H1 (cell line): Measurements from ENCODE around the gene TELO2. TPM values are rescaled to one million over a fixed set of nuclear protein-coding genes. Genes with fewer than 3 reads are reported as not detected.

ENCODE experiments used
- CTCF ChIA-PET: fragments of 300-600 bp; sonication (Branson Sonifier 250); formaldehyde crosslinking; loops from one replicate; lab custom pipeline; 2021; ENCODE audit not compliant: partially characterized antibody; lab: Charles Lee
- POLR2A ChIA-PET: fragments of 300-600 bp; sonication (Branson Sonifier 250); formaldehyde crosslinking; loops from one replicate; lab custom pipeline; 2021; ENCODE audit warnings: inconsistent platforms; ENCODE audit not compliant: partially characterized antibody; lab: Charles Lee
- DNase-seq, 2 experiments: peaks; one replicate each; pipeline versions ENCODE4 v3.0.0 to v3.0.0-alpha.2; 2010 to 2022; ENCODE audit warnings: low spot score in 2 of 2, low read depth in 1 of 2, mixed read lengths in 1 of 2
- FAIRE-seq: peaks from 2 replicates; lab custom pipeline; 2011; peaks lifted over from hg19 to GRCh38; lab: Jason Lieb, UNC
- H2AFZ ChIP-seq: 2 replicates; pipeline ENCODE4 v1.8.1; 2012; ENCODE audit warnings: low read length, inconsistent platforms
- H2AK5ac ChIP-seq: 2 replicates; pipeline ENCODE4 v1.6.1; 2013; ENCODE audit warnings: low read depth, low read length
- H2BK120ac ChIP-seq: replicated peaks from 2 replicates; pipeline ENCODE3; 2013; ENCODE audit warnings: low read depth, low read length, inconsistent platforms
- H2BK12ac ChIP-seq: 2 replicates; pipeline ENCODE4 v1.6.1; 2013; ENCODE audit warnings: low read depth, low read length
- H2BK15ac ChIP-seq: 2 replicates; pipeline ENCODE4 v1.6.1; 2013; ENCODE audit warnings: low read length
- H2BK20ac ChIP-seq: 2 replicates; pipeline ENCODE4 v1.6.1; 2013; ENCODE audit warnings: low read length
- H2BK5ac ChIP-seq: 2 replicates; pipeline ENCODE4 v1.6.1; 2013; ENCODE audit warnings: low read depth, low read length
- H3K14ac ChIP-seq: 2 replicates; pipeline ENCODE4 v1.6.1; 2013; ENCODE audit warnings: inconsistent platforms; ENCODE audit not compliant: insufficient read length
- H3K18ac ChIP-seq: 2 replicates; pipeline ENCODE4 v1.6.1; 2013; ENCODE audit warnings: low read length; ENCODE audit errors: extremely low read depth
- H3K23ac ChIP-seq: 2 replicates; pipeline ENCODE4 v1.6.1; 2013; ENCODE audit warnings: inconsistent platforms; ENCODE audit not compliant: insufficient read length
- H3K23me2 ChIP-seq: 2 replicates; pipeline ENCODE4 v1.6.1; 2013; ENCODE audit warnings: low read depth, low read length
- H3K27ac ChIP-seq: 2 replicates; pipeline ENCODE4 v1.6.1; 2011; ENCODE audit warnings: low read depth, low read length, inconsistent platforms
- H3K27me3 ChIP-seq, 4 experiments: replicated peaks in 1 of 4; 1 replicate in 1 of 4; 2 replicates in 3 of 4; pipeline versions ENCODE4 v1.6.1 to v1.8.1; 2011 to 2013; ENCODE audit warnings: low read length in 3 of 4, mild to moderate bottlenecking in 3 of 4, inconsistent platforms in 2 of 4, mixed read lengths in 2 of 4, moderate library complexity in 1 of 4; ENCODE audit not compliant: control insufficient read depth in 3 of 4, insufficient read depth in 3 of 4; ENCODE audit errors: extremely low read depth in 1 of 4
- H3K36me3 ChIP-seq, 4 experiments: 2 replicates each; pipeline versions ENCODE4 v1.6.1 to v1.8.1; 2011 to 2013; ENCODE audit warnings: mild to moderate bottlenecking in 4 of 4, low read length in 3 of 4, moderate library complexity in 2 of 4, control low read depth in 1 of 4, inconsistent platforms in 1 of 4; ENCODE audit not compliant: insufficient read depth in 4 of 4, control insufficient read depth in 2 of 4
- H3K4ac ChIP-seq: replicated peaks from 2 replicates; pipeline ENCODE3; 2013; ENCODE audit warnings: low read length, low read depth, mixed read lengths, inconsistent platforms; ENCODE audit not compliant: insufficient read length
- H3K4me1 ChIP-seq, 4 experiments: replicated peaks in 1 of 4; 1 replicate in 1 of 4; 2 replicates in 3 of 4; pipeline versions ENCODE4 v1.6.1 to v1.8.1; 2011 to 2013; ENCODE audit warnings: low read length in 3 of 4, inconsistent platforms in 2 of 4, mixed read lengths in 1 of 4; ENCODE audit not compliant: insufficient read depth in 4 of 4, control insufficient read depth in 3 of 4
- H3K4me2 ChIP-seq, 2 experiments: 2 replicates each; pipeline versions ENCODE4 v1.6.1 to v1.8.1; 2011 to 2013; ENCODE audit warnings: low read depth in 2 of 2, low read length in 2 of 2, control low read depth in 1 of 2, inconsistent platforms in 1 of 2, mild to moderate bottlenecking in 1 of 2; ENCODE audit not compliant: insufficient read depth in 1 of 2
- H3K4me3 ChIP-seq, 4 experiments: fragments of 200-600, 300-600 bp in 1 of 4; sonication (generic), shearing (Covaris generic), sonication (Bioruptor Twin) in 1 of 4; 2 replicates each; pipeline versions ENCODE4 v1.5.1 to v1.8.1; 2011 to 2016; ENCODE audit warnings: low read length in 4 of 4, low read depth in 3 of 4, control low read depth in 2 of 4, inconsistent platforms in 2 of 4, mild to moderate bottlenecking in 2 of 4, mixed read lengths in 1 of 4, moderate library complexity in 1 of 4; ENCODE audit not compliant: insufficient read depth in 2 of 4; ENCODE audit errors: extremely low read depth in 1 of 4
- H3K56ac ChIP-seq: replicated peaks from 2 replicates; pipeline ENCODE3; 2013; ENCODE audit warnings: low read depth, mild to moderate bottlenecking, mixed read lengths, low read length, inconsistent platforms; ENCODE audit not compliant: insufficient read length
- H3K79me1 ChIP-seq: 2 replicates; pipeline ENCODE4 v1.6.1; 2013; ENCODE audit warnings: low read depth, low read length, control low read depth
- H3K79me2 ChIP-seq, 2 experiments: 2 replicates each; pipeline versions ENCODE4 v1.6.1 to v1.8.1; 2012 to 2013; ENCODE audit warnings: low read length in 2 of 2, mild to moderate bottlenecking in 2 of 2, inconsistent platforms in 1 of 2; ENCODE audit not compliant: insufficient read depth in 2 of 2, control insufficient read depth in 1 of 2
- H3K9ac ChIP-seq, 4 experiments: replicated peaks in 1 of 4; 1 replicate in 1 of 4; 2 replicates in 3 of 4; pipeline versions ENCODE4 v1.6.1 to v1.8.1; 2011 to 2013; ENCODE audit warnings: low read depth in 3 of 4, low read length in 3 of 4, control low read depth in 2 of 4, mild to moderate bottlenecking in 2 of 4, moderate library complexity in 2 of 4, inconsistent platforms in 1 of 4; ENCODE audit errors: extremely low read depth in 1 of 4
- H3K9me3 ChIP-seq, 2 experiments: 2 replicates each; pipeline versions ENCODE4 v1.6.1 to v1.8.1; 2012 to 2013; ENCODE audit warnings: mild to moderate bottlenecking in 2 of 2, moderate library complexity in 2 of 2, control low read depth in 1 of 2, inconsistent platforms in 1 of 2, low read depth in 1 of 2, low read length in 1 of 2, mixed read lengths in 1 of 2; ENCODE audit not compliant: insufficient read depth in 2 of 2
- H4K20me1 ChIP-seq, 2 experiments: replicated peaks in 1 of 2; 2 replicates each; pipeline versions ENCODE3 to v1.8.1; 2011 to 2013; ENCODE audit warnings: inconsistent platforms in 2 of 2, low read length in 2 of 2, mild to moderate bottlenecking in 1 of 2; ENCODE audit not compliant: insufficient read depth in 2 of 2, control insufficient read depth in 1 of 2
- H4K5ac ChIP-seq: 2 replicates; pipeline ENCODE4 v1.6.1; 2013; ENCODE audit warnings: low read length, low read depth, mixed read lengths, inconsistent platforms; ENCODE audit not compliant: insufficient read length
- H4K8ac ChIP-seq: 2 replicates; pipeline ENCODE4 v1.8.0; 2013; ENCODE audit warnings: mild to moderate bottlenecking, moderate library complexity, low read length, inconsistent platforms; ENCODE audit not compliant: insufficient read depth; ENCODE audit errors: extremely low read depth
- H4K91ac ChIP-seq: replicated peaks from 2 replicates; pipeline ENCODE3; 2013; ENCODE audit warnings: low read length, mixed read lengths, inconsistent platforms; ENCODE audit not compliant: insufficient read length
- GTF2F1 ChIP-seq: IDR thresholded peaks from 2 replicates; pipeline ENCODE4 v1.6.1; 2012; ENCODE audit warnings: low read depth, low read length, improper control_type of control experiment, borderline replicate concordance
- HDAC2 ChIP-seq, 2 experiments: fragments of 300-600 bp in 1 of 2; sonication (generic) in 1 of 2; IDR thresholded peaks; 2 replicates each; pipeline ENCODE4 v1.6.1; 2011 to 2012; ENCODE audit warnings: low read depth in 2 of 2, low read length in 2 of 2, mild to moderate bottlenecking in 2 of 2, moderate library complexity in 2 of 2, borderline replicate concordance in 1 of 2, inconsistent platforms in 1 of 2
- HDAC6 ChIP-seq: IDR thresholded peaks from one replicate; pipeline ENCODE4 v1.7.1; 2012; ENCODE audit warnings: low read depth, mild to moderate bottlenecking, inconsistent platforms, low read length, moderate library complexity
- KDM1A ChIP-seq: fragments of 200-600, 300-600 bp; sonication (generic); IDR thresholded peaks from 2 replicates; pipeline ENCODE4 v1.7.1; 2016; ENCODE audit warnings: mild to moderate bottlenecking, low read length, borderline replicate concordance
- NRF1 ChIP-seq: IDR thresholded peaks from 2 replicates; pipeline ENCODE4 v1.6.1; 2011; ENCODE audit warnings: mild to moderate bottlenecking, low read depth, low read length, improper control_type of control experiment
- PHF8 ChIP-seq: fragments of 200-600 bp; sonication (generic); conservative IDR thresholded peaks from 2 replicates; pipeline ENCODE4 v1.7.1; 2012; ENCODE audit warnings: low read depth, mild to moderate bottlenecking, inconsistent platforms, low read length, moderate library complexity
- POLR2A ChIP-seq, 2 experiments: IDR thresholded peaks; 1 replicate in 1 of 2; 2 replicates in 1 of 2; pipeline ENCODE4 v1.6.1; 2011; ENCODE audit warnings: low read depth in 2 of 2, low read length in 2 of 2, mild to moderate bottlenecking in 2 of 2; ENCODE audit errors: control extremely low read depth in 1 of 2
- POU5F1 ChIP-seq: IDR thresholded peaks from 2 replicates; pipeline ENCODE4 v1.6.1; 2011; ENCODE audit warnings: low read depth, mild to moderate bottlenecking, low read length, moderate library complexity
- RBBP5 ChIP-seq: IDR thresholded peaks from 2 replicates; pipeline ENCODE4 v1.7.1; 2012; ENCODE audit warnings: low read depth, mild to moderate bottlenecking, inconsistent platforms, low read length, moderate library complexity, borderline replicate concordance
- RFX5 ChIP-seq: IDR thresholded peaks from 2 replicates; pipeline ENCODE4 v1.6.1; 2011; ENCODE audit warnings: low read depth, low read length, improper control_type of control experiment, borderline replicate concordance
- SIN3A ChIP-seq, 2 experiments: IDR thresholded peaks in 1 of 2; conservative IDR thresholded peaks in 1 of 2; 2 replicates each; pipeline ENCODE4 v1.6.1; 2011 to 2012; ENCODE audit warnings: low read length in 2 of 2, improper control_type of control experiment in 1 of 2, low read depth in 1 of 2, mild to moderate bottlenecking in 1 of 2
- SIRT6 ChIP-seq: IDR thresholded peaks from one replicate; pipeline ENCODE4 v1.7.1; 2012; ENCODE audit warnings: low read length, inconsistent platforms
- SP2 ChIP-seq: IDR thresholded peaks from 2 replicates; pipeline ENCODE4 v1.6.1; 2012; ENCODE audit warnings: mild to moderate bottlenecking, low read length, inconsistent platforms
- TAF1 ChIP-seq: IDR thresholded peaks from 2 replicates; pipeline ENCODE4 v1.6.1; 2011; ENCODE audit warnings: mild to moderate bottlenecking, low read depth, low read length
- WGBS, 2 experiments: shearing (Covaris generic) in 1 of 2; methylation state at CpG; one replicate each; pipeline versions ENCODE4 v1.1.6 to v1.1.7; 2013 to 2015; ENCODE audit warnings: low lambda C conversion rate in 2 of 2, mixed read lengths in 2 of 2, inconsistent platforms in 1 of 2, low coverage in 1 of 2, missing lambda C conversion rate in 1 of 2; ENCODE audit not compliant: insufficient replicate concordance in 2 of 2, insufficient coverage in 1 of 2, insufficient read length in 1 of 2; ENCODE audit errors: extremely low coverage in 1 of 2, missing lambda C conversion rate in 1 of 2; 5-methylcytosine and 5-hydroxymethylcytosine counted together
- polyA plus RNA-seq, 7 experiments: library from polyadenylated mRNA; depleted of rRNA in 3 of 7; stranded (reverse) in 5 of 7; unstranded in 2 of 7; fragments of >200 nt in 5 of 7; fragments of 200-250 nt in 2 of 7; gene quantifications; 1 replicate in 5 of 7; 2 replicates in 1 of 7; 4 replicates in 1 of 7; pipeline versions ENCODE4 v1.2.1 to v1.2.3, GENCODE V29; 2011 to 2013; ENCODE audit warnings: missing spikeins in 2 of 7, mixed read lengths in 2 of 7
- total RNA-seq: library from RNA; stranded (reverse); fragmentation: NEBNext Ultra II Directional; extraction: Animal tissue kit (Norgen Biotek cat#: 25700); gene quantifications from 2 replicates; pipeline ENCODE4 v1.2.1, GENCODE V29; 2021

The TELO2 gene
- total and polyA plus RNA-seq, 2 of the 8 experiments (the other 6 are each of a cell fraction or from before 2014, with no cell fraction given), result 39.3 to 64.8 TPM

DNA sequence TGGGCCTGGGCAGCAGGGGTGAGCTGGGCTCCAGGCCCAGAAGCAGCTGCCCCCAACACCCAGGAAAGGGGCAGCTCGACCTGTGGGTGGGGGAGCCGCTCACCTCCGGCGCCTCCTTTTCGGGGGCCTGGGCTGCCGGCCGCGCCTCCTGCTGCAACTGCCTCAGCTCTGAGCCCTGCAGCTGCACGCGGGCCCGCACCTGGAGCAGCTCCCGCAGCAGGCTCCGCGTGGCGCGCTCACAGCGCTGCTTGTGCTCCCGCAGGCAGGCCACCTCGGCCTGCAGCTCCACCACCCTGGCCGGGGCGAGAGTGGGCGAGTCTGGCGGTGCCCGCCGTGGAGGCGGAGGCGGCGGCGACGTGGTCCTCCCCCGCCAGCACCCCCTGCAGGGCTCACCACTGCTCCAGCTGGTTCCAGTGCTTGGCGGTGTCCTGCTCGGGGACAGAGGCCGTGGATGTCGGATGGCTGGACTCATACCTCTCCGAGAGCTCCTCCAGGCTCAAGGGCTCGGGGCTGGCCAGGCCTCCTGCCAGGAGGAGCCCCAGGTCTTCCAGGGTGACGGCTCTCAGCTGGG is 49.7 kb upstream of the TELO2 start:
- Histone ChIP-seq H3K27ac (no peak overlapping the region), H3K23ac (no peak overlapping the region), H2BK5ac (no peak overlapping the region), H2BK12ac (no peak overlapping the region), H2BK20ac (no peak overlapping the region), H2AFZ (no peak overlapping the region), H3K4ac (no peak overlapping the region), H2AK5ac (no peak overlapping the region), H4K8ac (peak overlapping the region; percentile 92), H3K23me2 (no peaks in the 10 kb centered on the region), H4K91ac (no peak overlapping the region), H3K14ac (no peak overlapping the region), H3K4me3 (no peak overlapping the region), H3K4me1 (no peaks in the 10 kb centered on the region; a peak in 1 of 7 replicates), H2BK15ac (no peak overlapping the region), H3K79me1 (no peaks in the 10 kb centered on the region), H3K9ac (no peak overlapping the region), H3K56ac (no peak overlapping the region), H4K20me1 (peaks cover 0 to 5% of the 10 kb centered on the region in 2 experiments), H3K79me2 (no peaks in the 10 kb centered on the region), H2BK120ac (no peak overlapping the region), H3K27me3 (no peaks in the 10 kb centered on the region), H3K18ac (no peak overlapping the region), H3K9me3 (no peaks in the 10 kb centered on the region), H4K5ac (no peak overlapping the region), H3K4me2 (no peak overlapping the region), H3K36me3 (peaks cover 0 to 21% (median 0%) of the 10 kb centered on the region in 4 experiments; a peak in 1 of 8 replicates)
- POLR2A ChIA-PET, result interaction anchor here (0.9 to 2.0 kb wide), 12 partner anchors 9 to 71 kb away, joined by 3 to 7 read pairs (median 4); partner anchors contain the start of genes PERCC1 and TELO2
- no peak for FAIRE-seq
- no peak for DNase-seq
- 91% methylated on average over 31 of the region's 38 CpGs; no CpG with 5 or more reads in 1 of the 2 experiments for WGBS, 2 experiments
- CTCF ChIA-PET, result interaction anchor here (0.6 to 3.9 kb wide), 8 partner anchors 11 to 501 kb away, joined by 3 to 20 read pairs (median 5); no protein-coding TSS in a partner anchor
- TF ChIP-seq NRF1 (no peak), PHF8 (no peak), HDAC2 (IDR thresholded peaks at IDR 0.05; ENCODE audit: borderline replicate concordance in 1 of 2, low read depth in 2 of 2, low read length in 2 of 2) (no peak), SP2 (no peak), SIN3A (conservative IDR thresholded peaks at IDR 0.05 in 1 of 2, IDR thresholded peaks at IDR 0.05 in 1 of 2; ENCODE audit: low read depth in 1 of 2, low read length in 2 of 2) (no peak), TAF1 (no peak), SIRT6 (no peak), RBBP5 (no peak), KDM1A (no peak), HDAC6 (no peak), GTF2F1 (no peak), POU5F1 (no peak), RFX5 (no peak), POLR2A (IDR thresholded peaks at IDR 0.05; ENCODE audit: control extremely low read depth in 1 of 2, low read depth in 2 of 2, low read length in 2 of 2) (no peak)
